ENCODE data around the gene ACTN1. TPM values are rescaled to one million over a fixed set of nuclear protein-coding genes. Genes with fewer than 3 reads are reported as not detected.

The ACTN1 gene
- total RNA-seq, 1 donor from 2014 or later, result 1,102 TPM

- DNase-seq (ENCODE audit: low spot score), result no peak
- peaks cover 21% of the 10 kb centered on the region for H3K4me1 Mint-ChIP-seq (ENCODE audit: low read depth)
- no peaks in the 10 kb centered on the region for H3K27me3 Mint-ChIP-seq (ENCODE audit: low read depth)
- TF ChIP-seq CTCF (IDR thresholded peaks at IDR 0.05), result no peak
- H3K9me3 Mint-ChIP-seq (ENCODE audit: low read depth), result no peaks in the 10 kb centered on the region
- peak overlapping the region; percentile 36 for H3K27ac Mint-ChIP-seq (ENCODE audit: unreplicated experiment)
- H3K4me3 Mint-ChIP-seq (ENCODE audit: unreplicated experiment), result no peak overlapping the region
- peaks cover 18% of the 10 kb centered on the region for H3K36me3 Mint-ChIP-seq (ENCODE audit: low read depth)
Measured at GRCh38 chr14:68865542-68865941, 113.6 kb downstream of the ACTN1 start.

GRCh38 chr14:68864361-68864750 lies 114.7 kb downstream of the ACTN1 start:
- no peak for DNase-seq (ENCODE audit: low spot score)
- no peak overlapping the region for H3K4me3 Mint-ChIP-seq (ENCODE audit: unreplicated experiment)
- H3K9me3 Mint-ChIP-seq (ENCODE audit: low read depth), result no peaks in the 10 kb centered on the region
- H3K27ac Mint-ChIP-seq (ENCODE audit: unreplicated experiment), result peak overlapping the region; percentile 76
- TF ChIP-seq CTCF (IDR thresholded peaks at IDR 0.05), result no peak
- peaks cover 15% of the 10 kb centered on the region for H3K4me1 Mint-ChIP-seq (ENCODE audit: low read depth)
- no peaks in the 10 kb centered on the region for H3K27me3 Mint-ChIP-seq (ENCODE audit: low read depth)
- H3K36me3 Mint-ChIP-seq (ENCODE audit: low read depth), result peaks cover 16% of the 10 kb centered on the region

- TF ChIP-seq CTCF (IDR thresholded peaks at IDR 0.05), result no peak
- Mint-ChIP-seq H3K4me3 (ENCODE audit: unreplicated experiment) (no peak overlapping the region), H3K36me3 (ENCODE audit: low read depth) (peaks cover 16% of the 10 kb centered on the region), H3K27ac (ENCODE audit: unreplicated experiment) (peak overlapping the region; percentile 27), H3K27me3 (ENCODE audit: low read depth) (no peaks in the 10 kb centered on the region), H3K9me3 (ENCODE audit: low read depth) (no peaks in the 10 kb centered on the region), H3K4me1 (ENCODE audit: low read depth) (peaks cover 15% of the 10 kb centered on the region)
- no peak for DNase-seq (ENCODE audit: low spot score)
Measured at GRCh38 chr14:68863610-68864360, 115.3 kb downstream of the ACTN1 start.

GRCh38 chr14:68862954-68863594 lies 116.0 kb downstream of the ACTN1 start:
- H3K27ac Mint-ChIP-seq (ENCODE audit: unreplicated experiment), result peak overlapping the region; percentile 51
- peak; percentile 87 for TF ChIP-seq CTCF (IDR thresholded peaks at IDR 0.05)
- DNase-seq (ENCODE audit: low spot score), result no peak
- no peak overlapping the region for H3K4me3 Mint-ChIP-seq (ENCODE audit: unreplicated experiment)
- no peaks in the 10 kb centered on the region for H3K27me3 Mint-ChIP-seq (ENCODE audit: low read depth)
- peaks cover 13% of the 10 kb centered on the region for H3K36me3 Mint-ChIP-seq (ENCODE audit: low read depth)
- H3K9me3 Mint-ChIP-seq (ENCODE audit: low read depth), result no peaks in the 10 kb centered on the region
- peaks cover 15% of the 10 kb centered on the region for H3K4me1 Mint-ChIP-seq (ENCODE audit: low read depth)

GRCh38 chr14:68860771-68861170 lies 118.3 kb downstream of the ACTN1 start:
- H3K4me3 Mint-ChIP-seq (ENCODE audit: unreplicated experiment), result no peak overlapping the region
- H3K9me3 Mint-ChIP-seq (ENCODE audit: low read depth), result no peaks in the 10 kb centered on the region
- peaks cover 20% of the 10 kb centered on the region for H3K36me3 Mint-ChIP-seq (ENCODE audit: low read depth)

More at GRCh38 chr14:68860771-68861170, 118.3 kb downstream of the ACTN1 start:
- peak overlapping the region; percentile 51 for H3K27ac Mint-ChIP-seq (ENCODE audit: unreplicated experiment)
- peaks cover 21% of the 10 kb centered on the region for H3K4me1 Mint-ChIP-seq (ENCODE audit: low read depth)
- no peak for TF ChIP-seq CTCF (IDR thresholded peaks at IDR 0.05)
- DNase-seq (ENCODE audit: low spot score), result no peak
- no peaks in the 10 kb centered on the region for H3K27me3 Mint-ChIP-seq (ENCODE audit: low read depth)
